Activated CD8-positive, alpha-beta T cell treated with anti-CD3 and anti-CD28 coated beads for 36 hours (primary cell): ENCODE results near the gene MYO18A. TPM values are rescaled to one million over a fixed set of nuclear protein-coding genes. Genes with fewer than 3 reads are reported as not detected.

Experiments
- ATAC-seq: fragments of 200-7000 bp; cut with Tn5 transposase; one replicate; pipeline ENCODE4 v1.10.0; 2021; ENCODE audit warnings: mild to moderate bottlenecking, moderate library complexity
- CTCF ChIA-PET: fragments of 350-600 bp; sonication (Branson Sonifier 250); formaldehyde crosslinking; loops from one replicate; lab custom pipeline; 2021; ENCODE audit warnings: antibody characterized with exemption; lab: Charles Lee
- POLR2A ChIA-PET: fragments of 350-600 bp; sonication (Branson Sonifier 250); formaldehyde crosslinking; loops from one replicate; lab custom pipeline; 2021; ENCODE audit warnings: antibody characterized with exemption; lab: Charles Lee
- DNase-seq: peaks from one replicate; pipeline ENCODE4 v3.0.0-alpha.2; 2020
- H3K27ac Mint-ChIP-seq: one replicate; pipeline ENCODE4 v1.8.0; 2021; ENCODE audit warnings: mild to moderate bottlenecking, mixed read lengths
- H3K27me3 Mint-ChIP-seq: one replicate; pipeline ENCODE4 v1.8.0; 2021; ENCODE audit warnings: mixed read lengths
- H3K36me3 Mint-ChIP-seq: one replicate; pipeline ENCODE4 v1.8.0; 2021; ENCODE audit warnings: low read depth, mixed read lengths
- H3K4me1 Mint-ChIP-seq: one replicate; pipeline ENCODE4 v1.8.0; 2021; ENCODE audit warnings: low read depth, mixed read lengths
- H3K4me3 Mint-ChIP-seq: one replicate; pipeline ENCODE4 v1.8.0; 2021; ENCODE audit warnings: mild to moderate bottlenecking, moderate library complexity, mixed read lengths
- H3K9me3 Mint-ChIP-seq: one replicate; pipeline ENCODE4 v1.8.0; 2021; ENCODE audit warnings: mixed read lengths
- intact Hi-C: fragments of 100-400 bp; cut with micrococcal nuclease; formaldehyde crosslinking; loops from one replicate; pipeline ENCODE4 v1.10.0; 2022
- total RNA-seq, 2 experiments: library from RNA; stranded (reverse); gene quantifications; one replicate each; pipeline ENCODE4 v1.2.3, GENCODE V29; 2021
- TF ChIP-seq, protein P1 (sequence below): fragments of 200-600 bp; IDR thresholded peaks from one replicate; pipeline ENCODE4 v1.8.0; 2022; ENCODE audit warnings: antibody characterized with exemption, mild to moderate bottlenecking

MYO18A gene
- total RNA-seq, 2 experiments from 2014 or later, result 27.5 to 29.4 TPM

GRCh38 chr17:29042679-29043538 is 137.3 kb downstream of the MYO18A start, which contains the start of gene PIPOX:
PIPOX (plus strand) TSS chr17:29043141; CDS start chr17:29043226, 85 bp downstream.
- Mint-ChIP-seq H3K36me3 (no peaks in the 10 kb centered on the region), H3K4me3 (no peak within 1 kb of the TSS), H3K27me3 (no peaks in the 10 kb centered on the region), H3K27ac (no peak within 1 kb of the TSS), H3K4me1 (peaks cover 9% of the 10 kb centered on the region), H3K9me3 (no peaks in the 10 kb centered on the region)
- DNase-seq (peak; percentile 51), ATAC-seq (peak; percentile 51)
- POLR2A ChIA-PET, result interaction anchor here (0.6 to 1.1 kb wide), 2 partner anchors 12 to 17 kb away, joined by 3 read pairs; no protein-coding TSS in a partner anchor
- CTCF ChIA-PET, result interaction anchor here (1.1 kb wide), 1 partner anchor 74 kb away, joined by 3 read pairs; no protein-coding TSS in a partner anchor
- TF ChIP-seq, protein P1, sequence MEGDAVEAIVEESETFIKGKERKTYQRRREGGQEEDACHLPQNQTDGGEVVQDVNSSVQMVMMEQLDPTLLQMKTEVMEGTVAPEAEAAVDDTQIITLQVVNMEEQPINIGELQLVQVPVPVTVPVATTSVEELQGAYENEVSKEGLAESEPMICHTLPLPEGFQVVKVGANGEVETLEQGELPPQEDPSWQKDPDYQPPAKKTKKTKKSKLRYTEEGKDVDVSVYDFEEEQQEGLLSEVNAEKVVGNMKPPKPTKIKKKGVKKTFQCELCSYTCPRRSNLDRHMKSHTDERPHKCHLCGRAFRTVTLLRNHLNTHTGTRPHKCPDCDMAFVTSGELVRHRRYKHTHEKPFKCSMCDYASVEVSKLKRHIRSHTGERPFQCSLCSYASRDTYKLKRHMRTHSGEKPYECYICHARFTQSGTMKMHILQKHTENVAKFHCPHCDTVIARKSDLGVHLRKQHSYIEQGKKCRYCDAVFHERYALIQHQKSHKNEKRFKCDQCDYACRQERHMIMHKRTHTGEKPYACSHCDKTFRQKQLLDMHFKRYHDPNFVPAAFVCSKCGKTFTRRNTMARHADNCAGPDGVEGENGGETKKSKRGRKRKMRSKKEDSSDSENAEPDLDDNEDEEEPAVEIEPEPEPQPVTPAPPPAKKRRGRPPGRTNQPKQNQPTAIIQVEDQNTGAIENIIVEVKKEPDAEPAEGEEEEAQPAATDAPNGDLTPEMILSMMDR, result no peak
- intact Hi-C loops, result no loop called here

- Mint-ChIP-seq H3K4me3 (no peak overlapping the region), H3K36me3 (no peaks in the 10 kb centered on the region), H3K27ac (no peak overlapping the region), H3K4me1 (peaks cover 9% of the 10 kb centered on the region), H3K9me3 (no peaks in the 10 kb centered on the region), H3K27me3 (no peaks in the 10 kb centered on the region)
- TF ChIP-seq, protein P1, result no peak
- POLR2A ChIA-PET, result no interaction called here
- intact Hi-C loops, result no loop called here
- ATAC-seq (no peak), DNase-seq (no peak)
- CTCF ChIA-PET, result interaction anchor here (0.8 to 1.1 kb wide), 2 partner anchors 75 to 78 kb away, joined by 3 read pairs; no protein-coding TSS in a partner anchor
Observed at GRCh38 chr17:29042026-29042678, 138.0 kb downstream of the MYO18A start.

GRCh38 chr17:29041571-29041970 is 138.6 kb downstream of the MYO18A start:
- H3K9me3 Mint-ChIP-seq, result no peaks in the 10 kb centered on the region
- ChIA-PET POLR2A (no interaction called here), CTCF (interaction anchor here (0.8 kb wide), 1 partner anchor 77 kb away, joined by 3 read pairs; no protein-coding TSS in a partner anchor)
- no peak overlapping the region for H3K4me3 Mint-ChIP-seq
- peaks cover 9% of the 10 kb centered on the region for H3K4me1 Mint-ChIP-seq
- no peaks in the 10 kb centered on the region for H3K27me3 Mint-ChIP-seq
- H3K36me3 Mint-ChIP-seq, result no peaks in the 10 kb centered on the region
- H3K27ac Mint-ChIP-seq, result no peak overlapping the region
- ATAC-seq (no peak), DNase-seq (no peak)
- intact Hi-C loops, result no loop called here
- TF ChIP-seq, protein P1, result no peak

DNA sequence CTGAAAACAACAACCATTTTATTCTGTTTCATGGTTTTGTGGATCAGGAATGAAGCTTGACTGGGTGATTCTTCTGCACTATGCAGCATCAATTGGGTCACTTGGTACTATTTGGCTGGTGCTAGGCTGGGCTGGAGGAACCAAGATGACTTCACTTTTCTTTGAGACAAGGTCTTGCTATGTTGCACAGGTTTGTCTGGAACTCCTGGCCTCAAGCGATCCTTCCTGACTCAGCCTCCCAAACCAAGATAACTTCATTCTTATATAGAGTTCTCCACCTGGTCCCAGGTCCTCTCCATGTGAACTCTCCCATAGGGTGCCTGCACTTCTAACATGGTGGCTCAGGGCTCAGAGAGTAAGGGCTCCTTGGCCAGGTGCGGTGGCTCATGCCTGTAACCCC is 139.1 kb downstream of the MYO18A start:
- TF ChIP-seq, protein P1, result no peak
- Mint-ChIP-seq H3K27ac (no peak overlapping the region), H3K4me1 (peaks cover 9% of the 10 kb centered on the region), H3K27me3 (no peaks in the 10 kb centered on the region), H3K36me3 (no peaks in the 10 kb centered on the region), H3K4me3 (no peak overlapping the region), H3K9me3 (no peaks in the 10 kb centered on the region)
- POLR2A ChIA-PET, result no interaction called here
- intact Hi-C loops, result no loop called here
- CTCF ChIA-PET, result interaction anchor here (0.8 kb wide), 1 partner anchor 76 kb away, joined by 3 read pairs; no protein-coding TSS in a partner anchor
- DNase-seq (no peak), ATAC-seq (no peak)
